ENCODE results near the gene TF.

DNA sequence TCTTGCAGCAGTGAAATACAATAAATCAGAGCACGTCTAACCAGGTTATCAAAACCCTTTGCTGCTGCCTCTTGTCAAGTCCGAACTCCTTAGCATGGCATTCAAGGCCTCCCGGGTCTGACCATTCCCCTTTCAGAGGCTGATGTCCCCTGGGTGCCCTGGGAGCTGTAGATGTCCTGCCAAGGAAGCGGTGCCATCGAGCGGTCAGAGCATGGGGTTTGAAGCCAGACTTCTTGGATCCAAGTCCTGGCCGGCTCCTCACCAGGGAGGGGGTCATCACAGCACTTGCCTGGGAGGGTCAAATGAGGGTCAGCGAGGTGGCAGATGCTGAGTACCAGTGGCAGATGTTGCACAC, 496 bp downstream of the TF start:
- TF ChIP-seq POLR2A (IDR thresholded peaks at IDR 0.05): no peak
- TF ChIP-seq, protein P1, sequence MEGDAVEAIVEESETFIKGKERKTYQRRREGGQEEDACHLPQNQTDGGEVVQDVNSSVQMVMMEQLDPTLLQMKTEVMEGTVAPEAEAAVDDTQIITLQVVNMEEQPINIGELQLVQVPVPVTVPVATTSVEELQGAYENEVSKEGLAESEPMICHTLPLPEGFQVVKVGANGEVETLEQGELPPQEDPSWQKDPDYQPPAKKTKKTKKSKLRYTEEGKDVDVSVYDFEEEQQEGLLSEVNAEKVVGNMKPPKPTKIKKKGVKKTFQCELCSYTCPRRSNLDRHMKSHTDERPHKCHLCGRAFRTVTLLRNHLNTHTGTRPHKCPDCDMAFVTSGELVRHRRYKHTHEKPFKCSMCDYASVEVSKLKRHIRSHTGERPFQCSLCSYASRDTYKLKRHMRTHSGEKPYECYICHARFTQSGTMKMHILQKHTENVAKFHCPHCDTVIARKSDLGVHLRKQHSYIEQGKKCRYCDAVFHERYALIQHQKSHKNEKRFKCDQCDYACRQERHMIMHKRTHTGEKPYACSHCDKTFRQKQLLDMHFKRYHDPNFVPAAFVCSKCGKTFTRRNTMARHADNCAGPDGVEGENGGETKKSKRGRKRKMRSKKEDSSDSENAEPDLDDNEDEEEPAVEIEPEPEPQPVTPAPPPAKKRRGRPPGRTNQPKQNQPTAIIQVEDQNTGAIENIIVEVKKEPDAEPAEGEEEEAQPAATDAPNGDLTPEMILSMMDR (IDR thresholded peaks at IDR 0.05): no peak
